ENCODE data around the gene LRRC4.

DNA sequence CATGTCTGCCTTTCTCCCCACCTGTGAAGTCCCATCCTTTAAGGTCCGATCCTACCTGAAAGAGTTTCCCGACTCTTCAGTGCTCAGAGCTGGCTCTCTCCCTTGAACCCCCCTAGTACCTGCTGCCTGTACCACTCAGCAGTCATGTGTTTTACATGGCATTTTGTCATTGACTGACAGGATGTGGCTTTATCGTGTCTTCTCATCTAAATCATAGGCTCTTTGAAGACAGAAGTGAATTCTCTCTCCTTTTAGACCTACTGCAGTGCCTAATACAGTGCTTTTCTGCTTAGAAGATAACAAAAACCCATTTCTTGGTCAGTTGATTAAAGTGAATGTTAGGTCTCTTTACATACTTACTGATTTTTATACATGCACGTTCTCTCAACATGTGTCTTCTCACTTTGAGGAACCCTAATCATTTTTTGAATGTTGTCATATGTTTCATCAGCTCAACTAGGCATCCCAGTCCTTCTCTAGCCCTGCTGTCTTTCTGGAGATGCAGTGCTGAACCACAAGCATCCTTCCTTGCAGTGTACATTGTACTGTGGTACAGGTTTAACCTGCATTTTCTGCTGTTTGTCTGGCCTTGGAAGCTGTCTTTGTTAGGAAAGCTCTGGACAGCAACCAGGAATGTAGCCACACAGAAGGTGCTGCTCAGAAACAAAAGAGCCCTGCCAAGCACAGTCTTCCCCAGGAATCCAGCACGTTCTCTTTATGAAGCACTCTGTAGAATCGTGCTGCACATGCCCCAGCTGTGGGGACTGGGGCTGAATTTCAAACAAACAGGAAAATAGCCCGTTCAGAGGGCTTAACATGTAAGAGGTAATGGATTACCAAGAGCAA is 28.1 kb upstream of the LRRC4 start:
- TF ChIP-seq, protein P1, sequence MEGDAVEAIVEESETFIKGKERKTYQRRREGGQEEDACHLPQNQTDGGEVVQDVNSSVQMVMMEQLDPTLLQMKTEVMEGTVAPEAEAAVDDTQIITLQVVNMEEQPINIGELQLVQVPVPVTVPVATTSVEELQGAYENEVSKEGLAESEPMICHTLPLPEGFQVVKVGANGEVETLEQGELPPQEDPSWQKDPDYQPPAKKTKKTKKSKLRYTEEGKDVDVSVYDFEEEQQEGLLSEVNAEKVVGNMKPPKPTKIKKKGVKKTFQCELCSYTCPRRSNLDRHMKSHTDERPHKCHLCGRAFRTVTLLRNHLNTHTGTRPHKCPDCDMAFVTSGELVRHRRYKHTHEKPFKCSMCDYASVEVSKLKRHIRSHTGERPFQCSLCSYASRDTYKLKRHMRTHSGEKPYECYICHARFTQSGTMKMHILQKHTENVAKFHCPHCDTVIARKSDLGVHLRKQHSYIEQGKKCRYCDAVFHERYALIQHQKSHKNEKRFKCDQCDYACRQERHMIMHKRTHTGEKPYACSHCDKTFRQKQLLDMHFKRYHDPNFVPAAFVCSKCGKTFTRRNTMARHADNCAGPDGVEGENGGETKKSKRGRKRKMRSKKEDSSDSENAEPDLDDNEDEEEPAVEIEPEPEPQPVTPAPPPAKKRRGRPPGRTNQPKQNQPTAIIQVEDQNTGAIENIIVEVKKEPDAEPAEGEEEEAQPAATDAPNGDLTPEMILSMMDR (IDR thresholded peaks at IDR 0.05): no peak
- TF ChIP-seq POLR2A (IDR thresholded peaks at IDR 0.05): no peak
